ENCODE data around the gene MOGAT2.

MOGAT2 gene

GRCh38 chr11:75721852-75722668 lies 4.4 kb downstream of the MOGAT2 start:
- TF ChIP-seq FOXP2 (optimal IDR thresholded peaks at IDR 0.05; ENCODE audit: borderline replicate concordance, extremely low read depth, extremely low read length, insufficient read depth) (no peak), REST (IDR thresholded peaks at IDR 0.05; ENCODE audit: insufficient read depth in 1 of 2, low read depth in 2 of 2, low read length in 2 of 2) (no peak), TAF1 (IDR thresholded peaks at IDR 0.05; ENCODE audit: borderline replicate concordance, insufficient read depth, low read length) (no peak), POLR2AphosphoS5 (IDR thresholded peaks at IDR 0.05; ENCODE audit: low read depth, low read length) (no peak), SIN3A (IDR thresholded peaks at IDR 0.05; ENCODE audit: borderline replicate concordance, insufficient read depth, low read length) (no peak)

GRCh38 chr11:75722669-75723042 lies 5.0 kb downstream of the MOGAT2 start:
- TF ChIP-seq FOXP2 (optimal IDR thresholded peaks at IDR 0.05; ENCODE audit: borderline replicate concordance, extremely low read depth, extremely low read length, insufficient read depth): no peak
- TF ChIP-seq TAF1 (IDR thresholded peaks at IDR 0.05; ENCODE audit: borderline replicate concordance, insufficient read depth, low read length): no peak
- no peak for TF ChIP-seq SIN3A (IDR thresholded peaks at IDR 0.05; ENCODE audit: borderline replicate concordance, insufficient read depth, low read length)
- no peak for TF ChIP-seq REST (IDR thresholded peaks at IDR 0.05; ENCODE audit: insufficient read depth in 1 of 2, low read depth in 2 of 2, low read length in 2 of 2)
- TF ChIP-seq POLR2AphosphoS5 (IDR thresholded peaks at IDR 0.05; ENCODE audit: low read depth, low read length): no peak

GRCh38 chr11:75725547-75726320 lies 8.1 kb downstream of the MOGAT2 start:
- TF ChIP-seq TAF1 (IDR thresholded peaks at IDR 0.05; ENCODE audit: borderline replicate concordance, insufficient read depth, low read length) (no peak), REST (IDR thresholded peaks at IDR 0.05; ENCODE audit: insufficient read depth in 1 of 2, low read depth in 2 of 2, low read length in 2 of 2) (no peak), SIN3A (IDR thresholded peaks at IDR 0.05; ENCODE audit: borderline replicate concordance, insufficient read depth, low read length) (no peak), POLR2AphosphoS5 (IDR thresholded peaks at IDR 0.05; ENCODE audit: low read depth, low read length) (no peak), FOXP2 (optimal IDR thresholded peaks at IDR 0.05; ENCODE audit: borderline replicate concordance, extremely low read depth, extremely low read length, insufficient read depth) (no peak)

GRCh38 chr11:75728992-75729391 lies 11.4 kb downstream of the MOGAT2 start:
- no peak for TF ChIP-seq TAF1 (IDR thresholded peaks at IDR 0.05; ENCODE audit: borderline replicate concordance, insufficient read depth, low read length)
- TF ChIP-seq REST (IDR thresholded peaks at IDR 0.05; ENCODE audit: insufficient read depth in 1 of 2, low read depth in 2 of 2, low read length in 2 of 2): no peak
- no peak for TF ChIP-seq SIN3A (IDR thresholded peaks at IDR 0.05; ENCODE audit: borderline replicate concordance, insufficient read depth, low read length)
- TF ChIP-seq POLR2AphosphoS5 (IDR thresholded peaks at IDR 0.05; ENCODE audit: low read depth, low read length): no peak
- no peak for TF ChIP-seq FOXP2 (optimal IDR thresholded peaks at IDR 0.05; ENCODE audit: borderline replicate concordance, extremely low read depth, extremely low read length, insufficient read depth)

Data from PFSK-1 (cell line).